GM19328 (cell line): ENCODE measurements around the gene TPI1.
"Not testable (repeated sequence)": the region's sequence is repeated elsewhere in the genome, so short reads cannot be mapped to it uniquely, and the experiment has no call there.

Source experiments
- ATAC-seq: cut with Tn5 transposase; IDR thresholded peaks from one replicate; pipeline ENCODE4 v1.9.1; 2021; ENCODE audit warnings: mild to moderate bottlenecking, moderate library complexity; ENCODE audit not compliant: unreplicated experiment

Gene TPI1

GRCh38 chr12:6890789-6891645, 23.7 kb downstream of the TPI1 start:
- ATAC-seq: peak; percentile 93

- no peak for ATAC-seq
Observed at GRCh38 chr12:6891646-6892001, 24.3 kb downstream of the TPI1 start.

GRCh38 chr12:6892683-6893082, 25.4 kb downstream of the TPI1 start:
- not testable (repeated sequence) for ATAC-seq

GRCh38 chr12:6894321-6894720, 27.0 kb downstream of the TPI1 start:
- ATAC-seq: no peak

- no peak for ATAC-seq
Observed at GRCh38 chr12:6896846-6897435, 29.6 kb downstream of the TPI1 start.

GRCh38 chr12:6899427-6899826, 32.1 kb downstream of the TPI1 start:
- no peak for ATAC-seq

- no peak for ATAC-seq
Observed at GRCh38 chr12:6899837-6900519, 32.6 kb downstream of the TPI1 start.

- ATAC-seq: no peak
Observed at GRCh38 chr12:6902448-6902847, 35.1 kb downstream of the TPI1 start.

- no peak for ATAC-seq
Observed at GRCh38 chr12:6903722-6904121, 36.4 kb downstream of the TPI1 start.

GRCh38 chr12:6904280-6905276, 37.2 kb downstream of the TPI1 start, which contains the start of gene LRRC23:
TSS of gene LRRC23 (plus strand) at chr12:6904822. CDS start at chr12:6905634, 812 bp downstream.
- ATAC-seq: peak; percentile 94

GRCh38 chr12:6905414-6906040, 38.2 kb downstream of the TPI1 start:
- no peak for ATAC-seq

- not testable (repeated sequence) for ATAC-seq
Observed at GRCh38 chr12:6908141-6908540, 40.8 kb downstream of the TPI1 start.

GRCh38 chr12:6909421-6910145, 42.3 kb downstream of the TPI1 start:
- ATAC-seq: no peak

- ATAC-seq: no peak
Observed at GRCh38 chr12:6912164-6912935, 45.0 kb downstream of the TPI1 start.

GRCh38 chr12:6914246-6914946, 47.1 kb downstream of the TPI1 start, which contains the start of gene ENO2:
TSS of gene ENO2 (plus strand) at chr12:6914580. CDS start at chr12:6915833, 1,253 bp downstream.
- peak; percentile 55 for ATAC-seq

- ATAC-seq: no peak
Observed at GRCh38 chr12:6914947-6915788, 47.8 kb downstream of the TPI1 start.

- ATAC-seq: no peak
Observed at GRCh38 chr12:6915789-6916285, 48.5 kb downstream of the TPI1 start.
